GM23338 (cell line): ENCODE data around the gene SULT2A1. TPM values are rescaled to one million over a fixed set of nuclear protein-coding genes. Genes with fewer than 3 reads are reported as not detected.
"Not testable (repeated sequence)": the region's sequence is repeated elsewhere in the genome, so short reads cannot be mapped to it uniquely, and the experiment has no call there.

Source experiments
- ATAC-seq: fragments of 200-7000 bp; cut with Tn5 transposase; 3 replicates; pipeline ENCODE4 v1.9.1; 2020
- DNase-seq: peaks from one replicate; pipeline ENCODE4 v3.0.0-alpha.2; 2015; ENCODE audit warnings: low spot score
- H2AFZ ChIP-seq: fragments of 200-600 bp; sonication (generic); 2 replicates; pipeline ENCODE4 v1.8.0; 2016; ENCODE audit warnings: antibody characterized with exemption, mild to moderate bottlenecking, moderate library complexity
- H3F3A ChIP-seq: fragments of 200-600 bp; sonication (generic); replicated peaks from 2 replicates; pipeline ENCODE4 v1.8.0; 2017; ENCODE audit warnings: antibody characterized with exemption, mixed run types, low read depth
- H3K27ac ChIP-seq: fragments of 200-600 bp; sonication (generic); 2 replicates; pipeline ENCODE4 v1.6.1; 2016; ENCODE audit warnings: low read depth
- H3K27me3 ChIP-seq: fragments of 200-600 bp; sonication (generic); 2 replicates; pipeline ENCODE4 v1.8.0; 2016; ENCODE audit warnings: mild to moderate bottlenecking, mixed run types, moderate library complexity; ENCODE audit not compliant: insufficient read depth
- H3K36me3 ChIP-seq: fragments of 200-600 bp; sonication (generic); 2 replicates; pipeline ENCODE4 v1.8.0; 2016; ENCODE audit warnings: mild to moderate bottlenecking; ENCODE audit not compliant: insufficient read depth
- H3K4me1 ChIP-seq: fragments of 200-600 bp; sonication (generic); 2 replicates; pipeline ENCODE4 v1.8.0; 2016; ENCODE audit warnings: mild to moderate bottlenecking, moderate library complexity; ENCODE audit not compliant: insufficient read depth
- H3K4me2 ChIP-seq: fragments of 200-600 bp; sonication (generic); 2 replicates; pipeline ENCODE4 v1.7.1; 2017; ENCODE audit warnings: mixed run types
- H3K4me3 ChIP-seq: fragments of 200-600 bp; sonication (generic); 2 replicates; pipeline ENCODE4 v1.6.1; 2016; ENCODE audit warnings: mixed run types
- H3K79me2 ChIP-seq: fragments of 200-600 bp; sonication (generic); replicated peaks from 2 replicates; pipeline ENCODE4 v1.8.0; 2017; ENCODE audit warnings: mild to moderate bottlenecking; ENCODE audit not compliant: insufficient read depth
- H3K9me2 ChIP-seq: fragments of 200-600 bp; sonication (generic); 2 replicates; pipeline ENCODE4 v1.8.0; 2017; ENCODE audit not compliant: insufficient read depth
- H4K20me1 ChIP-seq: fragments of 200-600 bp; sonication (generic); replicated peaks from 2 replicates; pipeline ENCODE4 v1.8.0; 2017; ENCODE audit warnings: mild to moderate bottlenecking; ENCODE audit not compliant: insufficient read depth
- H3K27ac Mint-ChIP-seq: 2 replicates; pipeline ENCODE4 v1.8.0; 2020; ENCODE audit warnings: inconsistent platforms, mild to moderate bottlenecking, moderate library complexity, mixed read lengths
- H3K27me3 Mint-ChIP-seq: 3 replicates; pipeline ENCODE4 v1.8.0; 2022; ENCODE audit warnings: low read depth, mild to moderate bottlenecking, moderate library complexity, mixed read lengths, inconsistent platforms; ENCODE audit not compliant: insufficient read depth, poor library complexity
- H3K36me3 Mint-ChIP-seq: 3 replicates; pipeline ENCODE4 v1.8.0; 2021; ENCODE audit warnings: low read depth, mild to moderate bottlenecking, inconsistent platforms, moderate library complexity, mixed read lengths
- H3K4me1 Mint-ChIP-seq: 3 replicates; pipeline ENCODE4 v1.8.0; 2020; ENCODE audit warnings: mild to moderate bottlenecking, inconsistent platforms, mixed read lengths
- H3K4me3 Mint-ChIP-seq: 3 replicates; pipeline ENCODE4 v1.8.0; 2021; ENCODE audit warnings: moderate library complexity, mild to moderate bottlenecking, inconsistent platforms, mixed read lengths
- H3K9me3 Mint-ChIP-seq: 3 replicates; pipeline ENCODE4 v1.8.0; 2020; ENCODE audit warnings: moderate library complexity, mild to moderate bottlenecking, inconsistent platforms, mixed read lengths
- CTCF ChIP-seq, 2 experiments: fragments of 200-600 bp in 1 of 2; sonication (generic) in 1 of 2; conservative IDR thresholded peaks; 2 replicates each; pipeline versions ENCODE4 v1.5.1 to v1.6.1; 2016 to 2017; ENCODE audit warnings: antibody characterized with exemption in 2 of 2, low read depth in 2 of 2, mild to moderate bottlenecking in 2 of 2, moderate library complexity in 1 of 2
- JUNB ChIP-seq: IDR thresholded peaks from one replicate; pipeline ENCODE4 v1.6.1; 2016; ENCODE audit warnings: antibody characterized with exemption; ENCODE audit not compliant: unreplicated experiment
- polyA plus RNA-seq: library from polyadenylated mRNA; unstranded; fragments of >200 nt; fragmentation: Nextera tagmentation; extraction: Ambion mirVana; gene quantifications from 2 replicates; pipeline ENCODE4 v1.2.1, GENCODE V29; 2016
- total RNA-seq: library from RNA; depleted of rRNA; stranded (reverse); fragments of >200 nt; shearing (Covaris generic); gene quantifications from 2 replicates; pipeline ENCODE4 v1.2.3, GENCODE V29; 2014

SULT2A1 gene
- total and polyA plus RNA-seq, 2 experiments from 2014 or later: not detected

DNA sequence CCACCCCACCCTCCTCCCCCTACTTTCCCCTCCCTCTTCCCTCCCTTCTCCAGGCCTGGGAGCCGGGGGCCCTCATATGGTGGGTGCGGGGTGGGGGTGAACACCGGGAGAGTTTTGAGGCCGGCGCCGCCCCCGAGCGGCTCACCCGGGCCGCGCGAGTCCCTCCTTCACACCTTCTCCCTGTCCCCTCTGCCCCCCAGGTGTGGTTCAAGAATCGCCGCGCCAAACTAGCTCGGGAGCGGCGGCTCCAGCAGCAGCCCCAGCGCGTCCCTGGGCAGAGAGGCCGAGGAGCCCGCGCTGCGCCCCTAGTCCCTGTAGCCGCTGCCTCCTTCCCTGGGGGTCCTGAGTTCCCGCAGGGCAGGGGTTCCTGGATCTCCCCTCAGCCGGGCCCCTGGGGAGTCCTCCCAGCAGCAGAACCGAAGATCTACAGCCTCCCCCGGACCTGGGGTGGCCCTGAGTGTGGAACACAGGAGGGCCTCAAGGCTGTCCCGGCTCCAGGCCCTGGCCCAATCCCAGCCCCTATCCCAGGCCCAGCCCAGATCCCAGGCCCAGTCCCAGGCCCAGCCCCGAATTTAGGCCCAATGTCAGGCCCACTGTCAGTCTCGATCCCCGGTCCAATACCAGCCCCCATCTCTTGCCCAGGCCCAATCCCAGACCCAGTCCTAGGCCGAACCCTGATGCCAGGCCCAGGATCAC, 25.4 kb downstream of the SULT2A1 start:
- H3K9me3 Mint-ChIP-seq: 0 out of 3 replicates have a peak, but pooled peaks cover 3% of the 10 kb centered on the region
- DNase-seq: peak; percentile 46
- Histone ChIP-seq H3K4me2 (peak overlapping the region; percentile 60; the same call in 1 of the 2 replicates), H3K27me3 (no peaks in the 10 kb centered on the region), H3K36me3 (no peaks in the 10 kb centered on the region), H3K27ac (no peak overlapping the region), H3K4me3 (peak overlapping the region; percentile 28; the same call in 1 of the 2 replicates), H3K79me2 (no peaks in the 10 kb centered on the region), H3F3A (no peaks in the 10 kb centered on the region), H2AFZ (peak overlapping the region; percentile 94), H3K9me2 (no peaks in the 10 kb centered on the region), H4K20me1 (no peaks in the 10 kb centered on the region), H3K4me1 (peaks cover 3% of the 10 kb centered on the region; the same call in 1 of the 2 replicates)
- H3K27me3 Mint-ChIP-seq: peaks cover 7% of the 10 kb centered on the region
- no peak overlapping the region for H3K27ac Mint-ChIP-seq
- no peak overlapping the region for H3K4me3 Mint-ChIP-seq
- peak; percentile 45 for ATAC-seq
- TF ChIP-seq JUNB (no peak), CTCF (conservative IDR thresholded peaks at IDR 0.05; ENCODE audit: low read depth in 2 of 2) (0 out of 4 replicates have a peak, but pooled peaks of 1 of the 2 experiments have one; percentile 3)
- peaks cover 2% of the 10 kb centered on the region; the same call in 1 of the 3 replicates for H3K36me3 Mint-ChIP-seq
- H3K4me1 Mint-ChIP-seq: peaks cover 11% of the 10 kb centered on the region

DNA sequence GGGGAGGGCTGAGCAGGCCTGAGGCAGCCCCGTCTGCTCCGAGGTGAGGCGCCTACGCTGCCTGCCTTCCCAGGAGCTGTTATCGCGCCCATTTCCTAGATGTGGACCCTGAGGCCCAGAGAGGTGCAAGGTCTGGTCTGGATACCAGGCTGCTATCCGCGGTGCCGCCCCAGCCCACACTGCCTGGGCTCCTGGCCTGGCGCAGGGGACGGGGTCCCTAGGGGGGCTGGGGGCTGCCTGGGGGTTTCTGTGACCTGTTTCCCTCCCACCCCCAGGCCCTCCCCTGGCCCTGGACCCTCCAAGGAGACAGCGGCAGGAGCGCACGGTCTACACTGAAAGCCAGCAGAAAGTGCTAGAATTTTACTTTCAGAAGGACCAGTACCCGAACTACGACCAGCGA, 26.3 kb downstream of the SULT2A1 start:
- H3K4me1 Mint-ChIP-seq, H3K27me3 Mint-ChIP-seq, H3K27me3 ChIP-seq, H3K36me3 ChIP-seq, H2AFZ ChIP-seq, H3K4me2 ChIP-seq, DNase-seq, H3K4me3 Mint-ChIP-seq, H3K36me3 Mint-ChIP-seq, H3F3A ChIP-seq, H3K27ac Mint-ChIP-seq, H4K20me1 ChIP-seq, H3K27ac ChIP-seq, H3K4me1 ChIP-seq, H3K9me2 ChIP-seq, H3K9me3 Mint-ChIP-seq, ATAC-seq, H3K79me2 ChIP-seq, H3K4me3 ChIP-seq: not testable (repeated sequence)

- H3K36me3 Mint-ChIP-seq, H3K4me1 ChIP-seq, H3K9me3 Mint-ChIP-seq, H3K4me2 ChIP-seq, H3K4me3 ChIP-seq, H3F3A ChIP-seq, ATAC-seq, H3K79me2 ChIP-seq, H3K27ac Mint-ChIP-seq, H2AFZ ChIP-seq, H3K27me3 Mint-ChIP-seq, H3K36me3 ChIP-seq, H4K20me1 ChIP-seq, H3K4me3 Mint-ChIP-seq, H3K27me3 ChIP-seq, H3K27ac ChIP-seq, DNase-seq, H3K4me1 Mint-ChIP-seq, H3K9me2 ChIP-seq: not testable (repeated sequence)
Measured at GRCh38 chr19:47858646-47859285, 27.3 kb downstream of the SULT2A1 start, which contains the start of gene TPRX2. Gene TPRX2 (plus strand): TSS chr19:47859235. CDS start chr19:47859247, 12 bp downstream.

DNA sequence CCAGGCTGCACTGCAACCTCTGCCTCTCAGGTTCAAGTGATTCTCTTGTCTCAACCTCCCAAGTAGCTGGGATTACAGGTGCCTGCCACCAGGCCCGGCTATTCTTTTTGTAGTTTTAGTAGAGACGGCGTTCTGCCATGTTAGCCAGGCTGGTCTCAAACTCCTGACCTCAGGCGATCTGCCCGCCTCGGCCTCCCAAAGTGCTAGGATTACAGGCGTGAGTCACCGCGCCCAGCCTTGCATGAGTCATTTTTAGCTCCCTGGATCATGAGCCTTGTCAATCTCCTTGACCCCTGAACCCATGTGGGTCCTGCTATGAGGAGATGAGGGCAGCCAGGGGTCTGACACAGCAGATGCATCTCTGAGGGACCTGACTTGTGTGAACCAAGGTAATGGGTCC, 27.9 kb downstream of the SULT2A1 start:
- not testable (repeated sequence) for H3K36me3 ChIP-seq, H3K4me3 Mint-ChIP-seq, H3K27ac ChIP-seq, H3K4me1 Mint-ChIP-seq, ATAC-seq, H3K4me1 ChIP-seq, H3K36me3 Mint-ChIP-seq, H3K27me3 ChIP-seq, H3K9me2 ChIP-seq, H3K79me2 ChIP-seq, H3K4me2 ChIP-seq, H2AFZ ChIP-seq, H3K27ac Mint-ChIP-seq, H3K9me3 Mint-ChIP-seq, H3K27me3 Mint-ChIP-seq, H3F3A ChIP-seq, H4K20me1 ChIP-seq, H3K4me3 ChIP-seq, DNase-seq
